K562 (cell line): Measurements from ENCODE around the gene SEC14L1. TPM values are rescaled to one million over a fixed set of nuclear protein-coding genes. Genes with fewer than 3 reads are reported as not detected.

Experiments
- ATF7 ChIP-seq: fragments of 450-650 bp; IDR thresholded peaks from 2 replicates; pipeline ENCODE4 v1.7.1; 2014; ENCODE audit warnings: mild to moderate bottlenecking, moderate library complexity
- CREB1 ChIP-seq, 2 experiments: sonication (generic) in 1 of 2; formaldehyde crosslinking in 1 of 2; IDR thresholded peaks; 2 replicates each; pipeline versions ENCODE4 v1.6.1 to v1.8.0; 2012 to 2022; ENCODE audit warnings: inconsistent platforms in 1 of 2, mild to moderate bottlenecking in 1 of 2, missing genetic modification reagents in 1 of 2, moderate library complexity in 1 of 2
- DDX20 ChIP-seq: fragments of 450-650 bp; IDR thresholded peaks from 2 replicates; pipeline ENCODE4 v1.6.1; 2016; ENCODE audit warnings: missing genetic modification characterization, low read depth, mild to moderate bottlenecking, missing compliant biosample characterization, moderate library complexity
- EGR1 ChIP-seq: fragments of 450-650 bp; conservative IDR thresholded peaks from 2 replicates; pipeline ENCODE4 v1.6.1; 2017; ENCODE audit warnings: mild to moderate bottlenecking
- SAP30 ChIP-seq: fragments of 200-600 bp; sonication (generic); IDR thresholded peaks from 2 replicates; pipeline ENCODE4 v1.6.1; 2012; ENCODE audit warnings: borderline replicate concordance, low read depth, mild to moderate bottlenecking, moderate library complexity, low read length, control low read depth, inconsistent platforms; ENCODE audit not compliant: insufficient read depth, poor library complexity, severe bottlenecking
- SRSF3 ChIP-seq: fragments of 200-400 bp; formaldehyde crosslinking; IDR thresholded peaks from 2 replicates; pipeline ENCODE4 v1.6.1; 2016; ENCODE audit warnings: mild to moderate bottlenecking, low read length, moderate library complexity; ENCODE audit not compliant: insufficient read depth
- ZKSCAN3 ChIP-seq: fragments of 250-450 bp; sonication (Bioruptor Pico); IDR thresholded peaks from 2 replicates; pipeline ENCODE4 v1.4.0; 2020
- ZNF384 ChIP-seq: IDR thresholded peaks from 2 replicates; pipeline ENCODE4 v1.6.1; 2012; ENCODE audit warnings: low read depth, low read length, improper control_type of control experiment
- polyA plus RNA-seq, 8 experiments: library from polyadenylated mRNA; depleted of rRNA in 4 of 8; stranded (reverse) in 5 of 8; unstranded in 3 of 8; fragments of >200 nt; fragmentation: Nextera tagmentation in 2 of 8; fragmentation: Illumina TruSeq in 1 of 8; extraction: Ambion mirVana in 2 of 8; extraction: Trizol in 1 of 8; gene quantifications; 2 replicates each; pipeline versions ENCODE4 v1.2.1 to v1.2.3, GENCODE V29; 2011 to 2014; ENCODE audit warnings: inconsistent platforms in 1 of 8, missing spikeins in 1 of 8
- total RNA-seq, 7 experiments: library from RNA; depleted of rRNA in 6 of 7; stranded (reverse); fragments of >200 nt in 6 of 7; fragmentation: Illumina TruSeq in 2 of 7; extraction: Trizol in 2 of 7; gene quantifications; 2 replicates each; pipeline versions ENCODE4 v1.2.1 to v1.2.3, GENCODE V29; 2011 to 2021; ENCODE audit warnings: low replicate concordance in 1 of 7
- TF ChIP-seq, protein P1 (sequence below): fragments of 450-650 bp; IDR thresholded peaks from 2 replicates; pipeline ENCODE4 v1.6.1; 2016; ENCODE audit warnings: missing biosample characterization, missing genetic modification characterization
- TF ChIP-seq, protein P2 (sequence below), 2 experiments: fragments of 450-650 bp in 1 of 2; sonication (generic) in 1 of 2; formaldehyde crosslinking; conservative IDR thresholded peaks; 2 replicates each; pipeline versions ENCODE4 v1.4.0 to v1.8.1; 2020 to 2022; ENCODE audit warnings: mild to moderate bottlenecking in 1 of 2, missing genetic modification reagents in 1 of 2
- TF ChIP-seq, protein P3 (sequence below), 3 experiments: fragments of 200-800 bp in 1 of 3; fragments of 250-450 bp in 1 of 3; fragments of 450-650 bp in 1 of 3; sonication (Bioruptor Pico) in 1 of 3; sonication (Bioruptor generic) in 1 of 3; formaldehyde crosslinking in 1 of 3; IDR thresholded peaks; 2 replicates each; pipeline versions ENCODE4 v1.6.1 to v1.8.0; 2016 to 2022; ENCODE audit warnings: mild to moderate bottlenecking in 2 of 3, missing genetic modification characterization in 2 of 3, missing compliant biosample characterization in 1 of 3, moderate library complexity in 1 of 3

Gene SEC14L1
- total and polyA plus RNA-seq, 9 of the 15 experiments (the other 6 are each of a cell fraction or from before 2014, with no cell fraction given) = 3.1 to 39.7 (median 15.2) TPM

DNA sequence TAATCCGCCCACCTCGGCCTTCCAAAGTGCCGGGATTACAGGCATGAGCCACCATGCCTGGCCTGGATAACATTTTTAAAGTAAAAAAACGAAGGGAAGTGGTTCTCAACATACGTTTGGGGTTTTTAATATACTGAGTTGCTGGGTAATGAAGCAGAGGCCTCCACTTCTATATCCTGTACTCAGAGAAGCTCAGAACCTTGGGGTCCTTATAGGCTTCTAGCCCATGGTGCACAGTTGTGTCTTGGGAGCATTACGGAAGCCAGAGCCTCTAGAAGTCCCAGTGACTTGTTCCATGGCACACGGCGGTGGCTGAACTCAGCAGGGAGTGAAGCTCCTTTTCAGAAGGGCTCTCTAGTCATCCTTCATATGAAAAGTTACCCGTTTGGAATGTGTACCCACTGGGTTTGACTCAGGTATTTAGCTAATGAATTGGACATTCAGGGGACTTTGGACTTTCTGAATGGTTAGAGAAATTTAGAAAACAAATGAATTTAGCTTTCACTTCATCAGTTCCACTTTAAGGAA lies 67.0 kb downstream of the SEC14L1 start (continued):
- TF ChIP-seq, protein P1, sequence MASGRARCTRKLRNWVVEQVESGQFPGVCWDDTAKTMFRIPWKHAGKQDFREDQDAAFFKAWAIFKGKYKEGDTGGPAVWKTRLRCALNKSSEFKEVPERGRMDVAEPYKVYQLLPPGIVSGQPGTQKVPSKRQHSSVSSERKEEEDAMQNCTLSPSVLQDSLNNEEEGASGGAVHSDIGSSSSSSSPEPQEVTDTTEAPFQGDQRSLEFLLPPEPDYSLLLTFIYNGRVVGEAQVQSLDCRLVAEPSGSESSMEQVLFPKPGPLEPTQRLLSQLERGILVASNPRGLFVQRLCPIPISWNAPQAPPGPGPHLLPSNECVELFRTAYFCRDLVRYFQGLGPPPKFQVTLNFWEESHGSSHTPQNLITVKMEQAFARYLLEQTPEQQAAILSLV (tag) = no peak
- no peak for TF ChIP-seq ZNF384
- TF ChIP-seq, protein P2, sequence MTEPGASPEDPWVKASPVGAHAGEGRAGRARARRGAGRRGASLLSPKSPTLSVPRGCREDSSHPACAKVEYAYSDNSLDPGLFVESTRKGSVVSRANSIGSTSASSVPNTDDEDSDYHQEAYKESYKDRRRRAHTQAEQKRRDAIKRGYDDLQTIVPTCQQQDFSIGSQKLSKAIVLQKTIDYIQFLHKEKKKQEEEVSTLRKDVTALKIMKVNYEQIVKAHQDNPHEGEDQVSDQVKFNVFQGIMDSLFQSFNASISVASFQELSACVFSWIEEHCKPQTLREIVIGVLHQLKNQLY (CRISPR knock-in tag; conservative IDR thresholded peaks at IDR 0.05) = no peak
- TF ChIP-seq SRSF3 = no peak
- no peak for TF ChIP-seq ATF7
- TF ChIP-seq CREB1 (IDR thresholded peaks at IDR 0.05) = no peak
- TF ChIP-seq CREB1 (CRISPR knock-in tag; IDR thresholded peaks at IDR 0.05) = no peak
- TF ChIP-seq SAP30 = no peak
- TF ChIP-seq EGR1 = no peak
- TF ChIP-seq, protein P3, sequence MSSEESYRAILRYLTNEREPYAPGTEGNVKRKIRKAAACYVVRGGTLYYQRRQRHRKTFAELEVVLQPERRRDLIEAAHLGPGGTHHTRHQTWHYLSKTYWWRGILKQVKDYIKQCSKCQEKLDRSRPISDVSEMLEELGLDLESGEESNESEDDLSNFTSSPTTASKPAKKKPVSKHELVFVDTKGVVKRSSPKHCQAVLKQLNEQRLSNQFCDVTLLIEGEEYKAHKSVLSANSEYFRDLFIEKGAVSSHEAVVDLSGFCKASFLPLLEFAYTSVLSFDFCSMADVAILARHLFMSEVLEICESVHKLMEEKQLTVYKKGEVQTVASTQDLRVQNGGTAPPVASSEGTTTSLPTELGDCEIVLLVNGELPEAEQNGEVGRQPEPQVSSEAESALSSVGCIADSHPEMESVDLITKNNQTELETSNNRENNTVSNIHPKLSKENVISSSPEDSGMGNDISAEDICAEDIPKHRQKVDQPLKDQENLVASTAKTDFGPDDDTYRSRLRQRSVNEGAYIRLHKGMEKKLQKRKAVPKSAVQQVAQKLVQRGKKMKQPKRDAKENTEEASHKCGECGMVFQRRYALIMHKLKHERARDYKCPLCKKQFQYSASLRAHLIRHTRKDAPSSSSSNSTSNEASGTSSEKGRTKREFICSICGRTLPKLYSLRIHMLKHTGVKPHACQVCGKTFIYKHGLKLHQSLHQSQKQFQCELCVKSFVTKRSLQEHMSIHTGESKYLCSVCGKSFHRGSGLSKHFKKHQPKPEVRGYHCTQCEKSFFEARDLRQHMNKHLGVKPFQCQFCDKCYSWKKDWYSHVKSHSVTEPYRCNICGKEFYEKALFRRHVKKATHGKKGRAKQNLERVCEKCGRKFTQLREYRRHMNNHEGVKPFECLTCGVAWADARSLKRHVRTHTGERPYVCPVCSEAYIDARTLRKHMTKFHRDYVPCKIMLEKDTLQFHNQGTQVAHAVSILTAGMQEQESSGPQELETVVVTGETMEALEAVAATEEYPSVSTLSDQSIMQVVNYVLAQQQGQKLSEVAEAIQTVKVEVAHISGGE (CRISPR knock-in tag; IDR thresholded peaks at IDR 0.05) = no peak
- no peak for TF ChIP-seq ZKSCAN3 (CRISPR knock-in tag)
- no peak for TF ChIP-seq DDX20 (tag)
